H1 (cell line): ENCODE measurements around the gene TAAR9. TPM values are rescaled to one million over a fixed set of nuclear protein-coding genes. Genes with fewer than 3 reads are reported as not detected.

Source experiments
- CTCF ChIA-PET: fragments of 300-600 bp; sonication (Branson Sonifier 250); formaldehyde crosslinking; loops from one replicate; lab custom pipeline; 2021; ENCODE audit not compliant: partially characterized antibody; lab: Charles Lee
- POLR2A ChIA-PET: fragments of 300-600 bp; sonication (Branson Sonifier 250); formaldehyde crosslinking; loops from one replicate; lab custom pipeline; 2021; ENCODE audit warnings: inconsistent platforms; ENCODE audit not compliant: partially characterized antibody; lab: Charles Lee
- DNase-seq, 2 experiments: peaks; one replicate each; pipeline versions ENCODE4 v3.0.0 to v3.0.0-alpha.2; 2010 to 2022; ENCODE audit warnings: low spot score in 2 of 2, low read depth in 1 of 2, mixed read lengths in 1 of 2
- FAIRE-seq: peaks from 2 replicates; lab custom pipeline; 2011; peaks lifted over from hg19 to GRCh38; lab: Jason Lieb, UNC
- H2AFZ ChIP-seq: 2 replicates; pipeline ENCODE4 v1.8.1; 2012; ENCODE audit warnings: low read length, inconsistent platforms
- H2AK5ac ChIP-seq: 2 replicates; pipeline ENCODE4 v1.6.1; 2013; ENCODE audit warnings: low read depth, low read length
- H2BK120ac ChIP-seq: replicated peaks from 2 replicates; pipeline ENCODE3; 2013; ENCODE audit warnings: low read depth, low read length, inconsistent platforms
- H2BK12ac ChIP-seq: 2 replicates; pipeline ENCODE4 v1.6.1; 2013; ENCODE audit warnings: low read depth, low read length
- H2BK15ac ChIP-seq: 2 replicates; pipeline ENCODE4 v1.6.1; 2013; ENCODE audit warnings: low read length
- H2BK20ac ChIP-seq: 2 replicates; pipeline ENCODE4 v1.6.1; 2013; ENCODE audit warnings: low read length
- H2BK5ac ChIP-seq: 2 replicates; pipeline ENCODE4 v1.6.1; 2013; ENCODE audit warnings: low read depth, low read length
- H3K14ac ChIP-seq: 2 replicates; pipeline ENCODE4 v1.6.1; 2013; ENCODE audit warnings: inconsistent platforms; ENCODE audit not compliant: insufficient read length
- H3K18ac ChIP-seq: 2 replicates; pipeline ENCODE4 v1.6.1; 2013; ENCODE audit warnings: low read length; ENCODE audit errors: extremely low read depth
- H3K23ac ChIP-seq: 2 replicates; pipeline ENCODE4 v1.6.1; 2013; ENCODE audit warnings: inconsistent platforms; ENCODE audit not compliant: insufficient read length
- H3K23me2 ChIP-seq: 2 replicates; pipeline ENCODE4 v1.6.1; 2013; ENCODE audit warnings: low read depth, low read length
- H3K27ac ChIP-seq: 2 replicates; pipeline ENCODE4 v1.6.1; 2011; ENCODE audit warnings: low read depth, low read length, inconsistent platforms
- H3K27me3 ChIP-seq, 4 experiments: replicated peaks in 1 of 4; 1 replicate in 1 of 4; 2 replicates in 3 of 4; pipeline versions ENCODE4 v1.6.1 to v1.8.1; 2011 to 2013; ENCODE audit warnings: low read length in 3 of 4, mild to moderate bottlenecking in 3 of 4, inconsistent platforms in 2 of 4, mixed read lengths in 2 of 4, moderate library complexity in 1 of 4; ENCODE audit not compliant: control insufficient read depth in 3 of 4, insufficient read depth in 3 of 4; ENCODE audit errors: extremely low read depth in 1 of 4
- H3K36me3 ChIP-seq, 4 experiments: 2 replicates each; pipeline versions ENCODE4 v1.6.1 to v1.8.1; 2011 to 2013; ENCODE audit warnings: mild to moderate bottlenecking in 4 of 4, low read length in 3 of 4, moderate library complexity in 2 of 4, control low read depth in 1 of 4, inconsistent platforms in 1 of 4; ENCODE audit not compliant: insufficient read depth in 4 of 4, control insufficient read depth in 2 of 4
- H3K4ac ChIP-seq: replicated peaks from 2 replicates; pipeline ENCODE3; 2013; ENCODE audit warnings: low read length, low read depth, mixed read lengths, inconsistent platforms; ENCODE audit not compliant: insufficient read length
- H3K4me1 ChIP-seq, 4 experiments: replicated peaks in 1 of 4; 1 replicate in 1 of 4; 2 replicates in 3 of 4; pipeline versions ENCODE4 v1.6.1 to v1.8.1; 2011 to 2013; ENCODE audit warnings: low read length in 3 of 4, inconsistent platforms in 2 of 4, mixed read lengths in 1 of 4; ENCODE audit not compliant: insufficient read depth in 4 of 4, control insufficient read depth in 3 of 4
- H3K4me2 ChIP-seq, 2 experiments: 2 replicates each; pipeline versions ENCODE4 v1.6.1 to v1.8.1; 2011 to 2013; ENCODE audit warnings: low read depth in 2 of 2, low read length in 2 of 2, control low read depth in 1 of 2, inconsistent platforms in 1 of 2, mild to moderate bottlenecking in 1 of 2; ENCODE audit not compliant: insufficient read depth in 1 of 2
- H3K4me3 ChIP-seq, 4 experiments: fragments of 200-600, 300-600 bp in 1 of 4; sonication (generic), shearing (Covaris generic), sonication (Bioruptor Twin) in 1 of 4; 2 replicates each; pipeline versions ENCODE4 v1.5.1 to v1.8.1; 2011 to 2016; ENCODE audit warnings: low read length in 4 of 4, low read depth in 3 of 4, control low read depth in 2 of 4, inconsistent platforms in 2 of 4, mild to moderate bottlenecking in 2 of 4, mixed read lengths in 1 of 4, moderate library complexity in 1 of 4; ENCODE audit not compliant: insufficient read depth in 2 of 4; ENCODE audit errors: extremely low read depth in 1 of 4
- H3K56ac ChIP-seq: replicated peaks from 2 replicates; pipeline ENCODE3; 2013; ENCODE audit warnings: low read depth, mild to moderate bottlenecking, mixed read lengths, low read length, inconsistent platforms; ENCODE audit not compliant: insufficient read length
- H3K79me1 ChIP-seq: 2 replicates; pipeline ENCODE4 v1.6.1; 2013; ENCODE audit warnings: low read depth, low read length, control low read depth
- H3K79me2 ChIP-seq, 2 experiments: 2 replicates each; pipeline versions ENCODE4 v1.6.1 to v1.8.1; 2012 to 2013; ENCODE audit warnings: low read length in 2 of 2, mild to moderate bottlenecking in 2 of 2, inconsistent platforms in 1 of 2; ENCODE audit not compliant: insufficient read depth in 2 of 2, control insufficient read depth in 1 of 2
- H3K9ac ChIP-seq, 4 experiments: replicated peaks in 1 of 4; 1 replicate in 1 of 4; 2 replicates in 3 of 4; pipeline versions ENCODE4 v1.6.1 to v1.8.1; 2011 to 2013; ENCODE audit warnings: low read depth in 3 of 4, low read length in 3 of 4, control low read depth in 2 of 4, mild to moderate bottlenecking in 2 of 4, moderate library complexity in 2 of 4, inconsistent platforms in 1 of 4; ENCODE audit errors: extremely low read depth in 1 of 4
- H3K9me3 ChIP-seq, 2 experiments: 2 replicates each; pipeline versions ENCODE4 v1.6.1 to v1.8.1; 2012 to 2013; ENCODE audit warnings: mild to moderate bottlenecking in 2 of 2, moderate library complexity in 2 of 2, control low read depth in 1 of 2, inconsistent platforms in 1 of 2, low read depth in 1 of 2, low read length in 1 of 2, mixed read lengths in 1 of 2; ENCODE audit not compliant: insufficient read depth in 2 of 2
- H4K20me1 ChIP-seq, 2 experiments: replicated peaks in 1 of 2; 2 replicates each; pipeline versions ENCODE3 to v1.8.1; 2011 to 2013; ENCODE audit warnings: inconsistent platforms in 2 of 2, low read length in 2 of 2, mild to moderate bottlenecking in 1 of 2; ENCODE audit not compliant: insufficient read depth in 2 of 2, control insufficient read depth in 1 of 2
- H4K5ac ChIP-seq: 2 replicates; pipeline ENCODE4 v1.6.1; 2013; ENCODE audit warnings: low read length, low read depth, mixed read lengths, inconsistent platforms; ENCODE audit not compliant: insufficient read length
- H4K8ac ChIP-seq: 2 replicates; pipeline ENCODE4 v1.8.0; 2013; ENCODE audit warnings: mild to moderate bottlenecking, moderate library complexity, low read length, inconsistent platforms; ENCODE audit not compliant: insufficient read depth; ENCODE audit errors: extremely low read depth
- H4K91ac ChIP-seq: replicated peaks from 2 replicates; pipeline ENCODE3; 2013; ENCODE audit warnings: low read length, mixed read lengths, inconsistent platforms; ENCODE audit not compliant: insufficient read length
- HDAC2 ChIP-seq, 2 experiments: fragments of 300-600 bp in 1 of 2; sonication (generic) in 1 of 2; IDR thresholded peaks; 2 replicates each; pipeline ENCODE4 v1.6.1; 2011 to 2012; ENCODE audit warnings: low read depth in 2 of 2, low read length in 2 of 2, mild to moderate bottlenecking in 2 of 2, moderate library complexity in 2 of 2, borderline replicate concordance in 1 of 2, inconsistent platforms in 1 of 2
- TCF12 ChIP-seq: IDR thresholded peaks from 2 replicates; pipeline ENCODE4 v1.6.1; 2011; ENCODE audit warnings: low read depth, mild to moderate bottlenecking, low read length
- WGBS, 2 experiments: shearing (Covaris generic) in 1 of 2; methylation state at CpG; one replicate each; pipeline versions ENCODE4 v1.1.6 to v1.1.7; 2013 to 2015; ENCODE audit warnings: low lambda C conversion rate in 2 of 2, mixed read lengths in 2 of 2, inconsistent platforms in 1 of 2, low coverage in 1 of 2, missing lambda C conversion rate in 1 of 2; ENCODE audit not compliant: insufficient replicate concordance in 2 of 2, insufficient coverage in 1 of 2, insufficient read length in 1 of 2; ENCODE audit errors: extremely low coverage in 1 of 2, missing lambda C conversion rate in 1 of 2; 5-methylcytosine and 5-hydroxymethylcytosine counted together
- polyA plus RNA-seq, 7 experiments: library from polyadenylated mRNA; depleted of rRNA in 3 of 7; stranded (reverse) in 5 of 7; unstranded in 2 of 7; fragments of >200 nt in 5 of 7; fragments of 200-250 nt in 2 of 7; gene quantifications; 1 replicate in 5 of 7; 2 replicates in 1 of 7; 4 replicates in 1 of 7; pipeline versions ENCODE4 v1.2.1 to v1.2.3, GENCODE V29; 2011 to 2013; ENCODE audit warnings: missing spikeins in 2 of 7, mixed read lengths in 2 of 7
- total RNA-seq: library from RNA; stranded (reverse); fragmentation: NEBNext Ultra II Directional; extraction: Animal tissue kit (Norgen Biotek cat#: 25700); gene quantifications from 2 replicates; pipeline ENCODE4 v1.2.1, GENCODE V29; 2021

The TAAR9 gene
- total and polyA plus RNA-seq, 2 of the 8 experiments (the other 6 are each of a cell fraction or from before 2014, with no cell fraction given) = not detected

GRCh38 chr6:132491881-132492280 lies 46.2 kb upstream of the TAAR9 start:
- Histone ChIP-seq H3K23me2 (no peaks in the 10 kb centered on the region; the same call in 1 of the 2 replicates), H3K56ac (no peak overlapping the region), H2BK120ac (no peak overlapping the region), H3K27me3 (no peaks in the 10 kb centered on the region), H3K4me1 (peaks cover 4 to 9% (median 5%) of the 10 kb centered on the region in 4 experiments), H3K14ac (no peak overlapping the region), H3K27ac (no peak overlapping the region), H2BK12ac (no peak overlapping the region), H2AK5ac (no peak overlapping the region; the same call in 1 of the 2 replicates), H3K4me3 (no peak overlapping the region), H4K20me1 (peaks cover 0 to 4% of the 10 kb centered on the region in 2 experiments), H3K9ac (no peak overlapping the region), H2AFZ (no peak overlapping the region), H2BK20ac (no peak overlapping the region), H3K23ac (no peak overlapping the region), H2BK5ac (no peak overlapping the region), H4K8ac (no peak overlapping the region), H3K4ac (no peak overlapping the region), H3K79me2 (peaks cover 0 to 8% of the 10 kb centered on the region in 2 experiments; a peak in 1 of 4 replicates), H3K9me3 (0 out of 4 replicates have a peak, but pooled peaks cover 0 to 3% of the 10 kb centered on the region in 2 experiments), H3K36me3 (peaks cover 0 to 2% (median 0%) of the 10 kb centered on the region in 4 experiments; a peak in 1 of 8 replicates), H3K18ac (no peak overlapping the region), H4K5ac (no peak overlapping the region), H3K4me2 (no peak overlapping the region), H2BK15ac (no peak overlapping the region), H3K79me1 (no peaks in the 10 kb centered on the region; the same call in none of the 2 replicates), H4K91ac (no peak overlapping the region)
- no peak for DNase-seq
- ChIA-PET CTCF (interaction anchor here (1.6 kb wide), 1 partner anchor 8 kb away, joined by 5 read pairs; no protein-coding TSS in a partner anchor), POLR2A (no interaction called here)
- 83% methylated on average over 1 of the region's 1 CpG; no CpG with 5 or more reads in 1 of the 2 experiments for WGBS, 2 experiments
- FAIRE-seq = no peak
- TF ChIP-seq HDAC2 (IDR thresholded peaks at IDR 0.05; ENCODE audit: borderline replicate concordance in 1 of 2, low read depth in 2 of 2, low read length in 2 of 2) = no peak
- no peak for TF ChIP-seq TCF12
